Stimulated activated naive CD4-positive, alpha-beta T cell treated with Interleukin-2 at 50 U/mL for 16 hours (primary cell): ENCODE measurements around the gene KIF9.
"Not testable (repeated sequence)": the region's sequence is repeated elsewhere in the genome, so short reads cannot be mapped to it uniquely, and the experiment has no call there.

Experiments used
- DNase-seq: peaks from one replicate; lab custom pipeline; 2025; lab: John Stamatoyannopoulos, UW

Gene KIF9

GRCh38 chr3:47250309-47251060 is 32.1 kb downstream of the KIF9 start:
- DNase-seq: no peak

GRCh38 chr3:47247131-47248064 is 35.2 kb downstream of the KIF9 start:
- no peak for DNase-seq

- DNase-seq: no peak
Measured at GRCh38 chr3:47245271-47245670, 37.3 kb downstream of the KIF9 start.

- DNase-seq: no peak
Measured at GRCh38 chr3:47244531-47245100, 38.0 kb downstream of the KIF9 start.

GRCh38 chr3:47243419-47244147 is 39.0 kb downstream of the KIF9 start:
- no peak for DNase-seq

- no peak for DNase-seq
Measured at GRCh38 chr3:47239929-47240328, 42.7 kb downstream of the KIF9 start.

- DNase-seq: no peak
Measured at GRCh38 chr3:47238017-47238416, 44.6 kb downstream of the KIF9 start.

GRCh38 chr3:47228088-47228487 is 54.5 kb downstream of the KIF9 start:
- no peak for DNase-seq

- no peak for DNase-seq
Measured at GRCh38 chr3:47227678-47228077, 54.9 kb downstream of the KIF9 start.

GRCh38 chr3:47225310-47225906 is 57.2 kb downstream of the KIF9 start:
- no peak for DNase-seq

GRCh38 chr3:47223755-47224154 is 58.8 kb downstream of the KIF9 start:
- no peak for DNase-seq

- DNase-seq: no peak
Measured at GRCh38 chr3:47221798-47222197, 60.8 kb downstream of the KIF9 start.

GRCh38 chr3:47210863-47211405 is 71.7 kb downstream of the KIF9 start:
- no peak for DNase-seq

GRCh38 chr3:47206022-47206421 is 76.6 kb downstream of the KIF9 start:
- DNase-seq: not testable (repeated sequence)

- DNase-seq: no peak
Measured at GRCh38 chr3:47204875-47205274, 77.7 kb downstream of the KIF9 start.

- no peak for DNase-seq
Measured at GRCh38 chr3:47202542-47202941, 80.1 kb downstream of the KIF9 start.

- no peak for DNase-seq
Measured at GRCh38 chr3:47197287-47197686, 85.3 kb downstream of the KIF9 start.

GRCh38 chr3:47194994-47195393 is 87.6 kb downstream of the KIF9 start:
- no peak for DNase-seq

- no peak for DNase-seq
Measured at GRCh38 chr3:47193871-47194859, 88.4 kb downstream of the KIF9 start.

GRCh38 chr3:47186285-47186684 is 96.3 kb downstream of the KIF9 start:
- DNase-seq: no peak
